Stimulated activated CD8-positive, alpha-beta memory T cell treated with anti-CD3 and anti-CD28 coated beads, Interleukin-12 subunit alpha, Interleukin-12 subunit beta, amount 100 ng/mL, for 1 hour (primary cell): ENCODE measurements around the gene MEOX1.
"Not testable (repeated sequence)": the region's sequence is repeated elsewhere in the genome, so short reads cannot be mapped to it uniquely, and the experiment has no call there.

ENCODE experiments used
- DNase-seq: peaks from one replicate; pipeline ENCODE4 v3.0.0-alpha.2; 2020; ENCODE audit warnings: low read depth

Gene MEOX1

DNA sequence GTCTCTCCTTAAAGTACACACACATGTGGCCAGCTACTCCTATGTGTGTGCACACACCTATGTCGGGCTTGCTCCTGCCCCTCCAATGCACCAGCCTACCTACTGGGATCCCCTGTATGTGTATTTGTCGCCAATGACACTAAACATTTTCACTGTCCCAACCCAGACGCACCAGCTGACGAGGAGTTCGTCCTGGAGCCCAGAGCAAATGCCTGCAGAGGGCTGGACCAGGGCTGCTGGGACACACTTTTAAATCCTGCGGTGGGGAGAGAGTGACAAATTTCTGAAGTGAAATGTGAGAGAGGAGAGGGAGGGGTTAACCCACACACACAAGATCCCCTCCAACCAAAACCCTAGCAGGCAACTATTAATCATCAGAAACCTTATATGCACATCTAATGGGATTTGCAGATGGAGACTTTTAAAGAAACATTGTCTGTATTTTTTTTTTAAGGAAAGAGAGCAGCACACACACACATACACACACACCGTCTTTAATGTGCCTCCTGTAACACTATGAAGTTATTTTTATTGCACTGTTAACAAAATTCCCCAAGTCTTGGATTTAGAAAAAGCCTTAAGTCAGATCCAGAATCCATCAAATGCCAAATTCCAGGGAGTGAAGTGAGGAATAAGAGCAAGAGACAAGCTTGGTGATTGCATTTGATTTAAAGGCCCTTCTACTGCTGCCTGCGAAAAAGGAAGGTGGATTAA lies at the start of gene MEOX1:
Gene MEOX1, minus strand, starts transcription at position 224 of the 714 bp plus-strand sequence. CDS start 388 bp downstream, outside the sequence.
- no peak for DNase-seq

DNA sequence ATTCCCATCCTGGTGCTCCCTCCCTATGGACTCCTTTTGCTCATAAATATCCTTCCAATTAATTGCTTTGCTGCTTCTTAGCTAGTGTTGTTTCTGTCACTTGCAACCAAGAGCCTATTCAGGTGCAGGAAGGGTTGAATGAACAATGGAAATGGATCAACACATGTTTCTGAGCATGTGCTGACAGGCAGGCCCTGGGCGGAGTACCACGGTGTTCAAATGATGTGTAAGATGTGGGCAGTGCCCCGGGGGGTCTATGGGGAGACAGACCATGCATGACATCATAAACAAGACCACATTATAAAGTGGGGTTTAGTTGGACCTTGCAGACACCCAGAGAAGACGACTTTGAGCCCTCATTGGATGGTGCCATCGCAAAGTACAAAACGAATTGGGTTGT lies 48.4 kb upstream of the MEOX1 start:
- no peak for DNase-seq

- no peak for DNase-seq
Measured at GRCh38 chr17:43709210-43709609, 47.5 kb upstream of the MEOX1 start.

GRCh38 chr17:43707184-43707583 lies 45.5 kb upstream of the MEOX1 start:
- DNase-seq = no peak

DNA sequence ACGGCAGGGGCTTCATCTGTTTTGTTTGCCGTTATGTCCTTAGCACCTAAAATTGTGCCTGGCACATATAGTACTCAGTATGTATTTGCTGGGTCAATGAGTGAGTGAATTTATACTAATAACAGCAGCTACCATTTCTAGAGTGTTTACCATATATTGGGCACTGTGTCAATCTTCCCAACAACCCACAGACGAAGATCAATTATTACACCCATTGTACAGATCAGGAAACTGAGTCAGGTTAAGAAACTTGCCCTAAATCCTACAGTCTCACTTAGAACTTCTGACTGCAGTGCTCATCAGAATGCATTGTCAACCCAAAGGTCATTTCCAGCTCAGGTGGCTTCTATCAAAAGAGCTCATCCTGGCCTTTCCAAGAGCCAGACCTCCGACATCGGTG lies 44.5 kb upstream of the MEOX1 start:
- no peak for DNase-seq

DNA sequence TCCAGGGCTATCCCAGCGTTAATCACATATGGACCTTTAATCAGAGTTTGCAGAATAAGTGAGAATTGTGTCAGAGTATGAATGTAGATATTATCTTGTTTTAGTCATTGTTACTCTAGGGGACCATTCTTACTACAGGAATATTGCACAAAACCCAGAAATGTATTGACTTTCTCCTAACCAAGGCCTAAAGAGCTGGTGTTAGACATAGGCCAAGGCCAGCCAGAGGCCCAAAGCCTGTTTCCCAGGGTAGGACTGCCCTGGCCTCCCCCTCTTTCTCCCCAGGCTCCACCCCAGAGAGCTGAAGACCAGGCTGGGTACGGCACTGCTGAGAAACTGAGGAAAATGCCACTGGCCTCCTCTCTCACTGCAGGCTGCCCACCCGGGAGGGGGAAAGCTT lies 41.9 kb upstream of the MEOX1 start:
- DNase-seq = no peak

DNA sequence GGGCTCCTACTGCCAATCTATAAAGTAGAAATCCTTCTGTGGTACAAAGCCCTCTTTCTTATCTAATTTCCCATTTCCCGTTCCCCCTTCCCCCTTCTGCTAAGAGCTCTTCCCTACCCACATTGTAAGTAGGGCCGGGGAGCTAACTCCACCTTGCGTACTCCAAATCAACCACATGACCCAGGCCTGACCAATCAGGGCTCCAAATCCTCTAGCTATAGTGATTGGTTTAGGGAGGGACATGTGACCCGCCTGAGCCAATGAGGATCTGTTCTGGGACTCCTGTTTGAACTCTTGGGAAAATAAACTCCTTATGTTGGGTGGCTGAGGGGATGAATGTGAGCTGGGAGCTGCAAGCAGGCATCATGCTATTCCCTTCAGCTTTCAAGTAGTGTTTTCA lies 40.9 kb upstream of the MEOX1 start:
- no peak for DNase-seq

- peak; percentile 27 for DNase-seq
Measured at GRCh38 chr17:43701318-43701743, 39.6 kb upstream of the MEOX1 start.

DNA sequence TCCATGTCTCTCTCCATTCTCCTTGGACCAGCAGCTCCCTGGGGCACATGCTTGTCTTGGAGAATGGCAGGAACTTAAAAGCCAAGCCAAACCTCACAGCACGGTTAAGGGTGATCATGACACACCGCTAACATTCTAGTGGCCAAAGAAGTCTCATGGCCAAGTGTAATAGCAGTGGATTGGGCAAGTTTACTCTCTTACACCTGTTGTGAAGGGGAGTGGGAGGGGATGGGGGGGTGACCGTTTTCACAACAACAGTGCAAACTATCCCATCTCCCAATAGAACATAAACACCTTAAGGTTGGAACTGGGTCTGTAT lies 37.7 kb upstream of the MEOX1 start:
- no peak for DNase-seq

DNA sequence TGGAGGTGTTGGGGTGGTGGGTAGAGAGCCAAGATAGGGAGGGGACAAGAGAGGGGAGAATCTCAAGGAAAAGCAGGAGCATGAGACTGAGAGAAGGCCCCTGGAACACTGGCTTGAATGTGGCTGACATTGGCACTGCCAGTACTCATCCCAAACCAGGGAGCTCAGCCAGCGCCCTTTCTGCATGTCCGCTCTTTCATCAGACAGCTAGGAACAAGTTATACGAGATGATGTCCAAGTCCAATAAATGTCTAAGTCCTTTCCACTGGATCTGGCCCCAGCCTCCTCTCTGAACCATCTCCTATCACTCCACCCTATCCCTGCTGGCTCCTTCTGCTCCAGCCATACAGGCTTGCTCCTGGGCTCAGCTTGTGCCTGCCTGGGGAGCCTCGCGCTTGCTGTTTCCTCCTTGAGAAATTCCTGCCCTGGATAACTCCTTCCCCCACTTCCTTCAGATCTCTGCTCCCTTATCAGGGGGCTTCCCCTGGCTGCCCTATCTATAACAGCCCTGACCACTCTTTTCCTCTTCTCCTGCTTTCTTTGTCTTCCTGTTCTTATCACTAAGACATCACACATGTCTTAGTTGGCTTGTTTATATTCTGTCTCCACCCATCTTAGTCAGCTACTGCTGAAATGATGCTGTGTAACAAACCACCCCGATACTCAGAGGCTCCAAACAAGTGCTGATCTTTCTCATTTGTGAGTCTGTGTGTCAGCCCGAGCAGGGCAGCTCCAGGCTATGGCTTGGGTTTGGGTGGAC lies 37.1 kb upstream of the MEOX1 start:
- DNase-seq = no peak

DNA sequence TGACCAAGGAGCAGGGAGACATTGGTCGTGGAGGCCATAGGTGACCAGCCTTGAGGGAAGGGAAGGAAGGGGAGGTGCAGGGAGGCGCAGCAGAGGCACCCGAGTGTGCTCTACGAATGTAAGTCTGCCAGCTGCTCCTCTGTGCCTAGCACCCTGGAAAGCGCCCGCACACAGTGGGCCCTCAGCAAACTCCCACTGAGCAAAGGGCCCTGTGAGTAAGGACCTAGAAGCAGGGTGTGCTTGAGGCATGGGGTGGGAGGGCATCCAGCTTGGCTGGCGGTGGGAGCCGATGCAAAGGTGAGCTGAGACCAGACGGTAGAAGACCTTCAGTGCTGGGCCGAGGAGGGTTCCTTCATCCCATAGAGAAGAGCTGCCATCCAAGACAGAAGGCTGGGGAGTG lies 36.2 kb upstream of the MEOX1 start:
- DNase-seq = no peak

GRCh38 chr17:43696891-43697290 lies 35.2 kb upstream of the MEOX1 start:
- no peak for DNase-seq

- no peak for DNase-seq
Measured at GRCh38 chr17:43695970-43696865, 34.5 kb upstream of the MEOX1 start.

DNA sequence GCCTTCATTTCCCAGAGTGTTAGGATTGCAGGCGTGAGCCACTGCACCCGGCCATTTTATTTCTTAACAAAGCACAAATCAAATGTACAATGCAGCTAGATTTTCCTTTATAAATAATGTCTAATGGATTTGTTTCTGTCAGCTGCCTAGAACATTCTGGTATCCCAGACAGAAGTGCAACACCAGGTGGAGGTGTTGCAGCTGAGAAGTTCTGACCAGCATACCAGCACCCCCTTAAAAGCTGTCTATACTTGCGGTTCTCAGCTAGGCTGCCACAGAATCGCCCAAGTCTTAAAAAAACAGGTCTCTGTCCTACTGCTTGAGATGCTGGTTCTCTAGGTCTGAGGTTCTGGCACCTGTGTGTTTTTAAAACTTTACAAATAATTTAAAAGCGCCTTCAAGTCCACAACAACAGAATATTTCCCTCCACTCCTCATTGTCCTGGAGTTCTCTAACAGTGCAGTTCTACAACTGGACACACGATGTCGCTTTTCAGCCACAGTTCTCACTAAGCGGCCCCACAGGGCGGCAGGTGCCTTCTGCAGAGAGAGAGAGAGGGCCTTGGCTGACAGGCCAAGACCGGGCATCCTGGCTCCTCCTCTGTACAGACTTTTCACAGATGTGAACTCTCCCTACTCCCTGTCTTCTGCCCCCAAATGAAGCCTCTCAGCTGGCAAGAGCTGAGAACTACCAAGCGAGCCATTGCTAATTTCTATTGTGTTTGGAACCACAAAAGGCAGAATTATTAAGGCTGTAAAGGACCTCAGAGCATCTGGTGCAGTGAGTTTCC lies 32.6 kb upstream of the MEOX1 start:
- peak; percentile 62 for DNase-seq

- no peak for DNase-seq
Measured at GRCh38 chr17:43691317-43691693, 29.6 kb upstream of the MEOX1 start.

DNA sequence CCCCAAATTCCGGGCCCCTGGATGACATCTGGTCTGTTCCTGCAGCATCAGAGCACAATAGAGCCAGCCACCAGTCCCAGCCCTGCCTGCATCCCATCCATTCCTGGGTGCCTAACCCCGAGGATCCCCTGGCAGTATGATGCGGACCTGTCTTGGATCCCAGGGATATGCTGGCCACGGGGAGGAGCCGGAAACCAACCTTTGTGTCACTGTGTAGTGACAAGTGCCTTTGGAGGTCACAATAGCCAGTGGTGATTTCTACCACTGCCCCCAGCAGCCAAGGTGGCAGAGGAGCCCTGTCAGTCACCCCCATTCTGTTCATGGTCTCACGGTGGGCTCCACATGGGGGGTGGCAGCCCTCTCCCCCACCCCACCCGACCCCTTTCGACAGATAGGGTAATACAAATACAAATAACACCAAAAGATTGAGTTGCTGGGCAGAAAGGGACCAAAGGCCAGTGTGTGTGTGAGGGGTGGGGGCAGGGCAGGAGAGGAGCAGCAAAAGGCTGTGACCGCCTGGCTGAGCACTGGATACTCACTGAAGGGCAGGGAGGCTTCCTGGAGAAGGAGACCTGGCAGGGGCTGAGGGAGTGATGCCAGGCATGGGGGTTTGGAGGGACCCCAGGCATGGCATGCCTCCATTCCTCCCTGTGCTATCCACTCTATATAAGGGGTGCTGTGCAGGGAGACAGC lies 29.0 kb upstream of the MEOX1 start:
- DNase-seq = no peak

- no peak for DNase-seq
Measured at GRCh38 chr17:43689814-43690213, 28.1 kb upstream of the MEOX1 start.

DNA sequence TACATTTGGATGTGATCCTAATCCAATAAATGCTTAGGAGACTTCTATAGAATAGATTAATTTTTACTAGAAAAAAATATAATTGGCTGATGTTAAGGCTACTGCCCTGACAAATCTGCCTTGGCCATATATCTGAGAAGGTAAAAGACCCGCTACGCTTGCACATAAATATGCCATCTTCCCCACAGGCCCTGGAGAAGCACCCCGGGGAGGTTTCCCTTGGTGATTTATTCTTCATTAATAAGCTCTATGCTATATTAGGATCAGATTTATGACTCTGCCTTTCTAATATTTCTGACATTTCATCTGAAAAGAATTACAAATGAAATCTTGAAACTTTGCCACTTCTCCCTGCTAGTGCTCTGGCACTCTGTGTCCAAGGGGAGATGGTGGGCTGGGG lies 27.4 kb upstream of the MEOX1 start:
- no peak for DNase-seq

DNA sequence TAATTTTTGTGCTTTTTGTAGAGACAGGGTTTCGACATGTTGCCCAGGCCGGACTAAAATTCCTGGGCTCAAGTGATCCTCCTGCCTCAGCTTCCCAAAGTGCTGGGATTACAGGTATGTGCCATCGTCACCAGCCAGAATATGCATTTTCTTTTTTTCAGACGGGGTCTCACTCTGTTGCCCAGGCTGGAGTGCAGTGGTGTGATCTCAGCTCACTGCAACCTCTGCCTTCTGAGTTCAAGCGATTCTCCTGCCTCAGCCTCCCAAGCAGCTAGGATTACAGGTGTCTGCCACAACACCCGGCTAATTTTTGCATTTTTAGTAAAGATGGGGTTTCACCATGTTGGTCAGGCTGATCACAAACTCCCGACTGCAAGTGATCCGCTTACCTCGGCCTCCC lies 25.2 kb upstream of the MEOX1 start:
- not testable (repeated sequence) for DNase-seq

DNA sequence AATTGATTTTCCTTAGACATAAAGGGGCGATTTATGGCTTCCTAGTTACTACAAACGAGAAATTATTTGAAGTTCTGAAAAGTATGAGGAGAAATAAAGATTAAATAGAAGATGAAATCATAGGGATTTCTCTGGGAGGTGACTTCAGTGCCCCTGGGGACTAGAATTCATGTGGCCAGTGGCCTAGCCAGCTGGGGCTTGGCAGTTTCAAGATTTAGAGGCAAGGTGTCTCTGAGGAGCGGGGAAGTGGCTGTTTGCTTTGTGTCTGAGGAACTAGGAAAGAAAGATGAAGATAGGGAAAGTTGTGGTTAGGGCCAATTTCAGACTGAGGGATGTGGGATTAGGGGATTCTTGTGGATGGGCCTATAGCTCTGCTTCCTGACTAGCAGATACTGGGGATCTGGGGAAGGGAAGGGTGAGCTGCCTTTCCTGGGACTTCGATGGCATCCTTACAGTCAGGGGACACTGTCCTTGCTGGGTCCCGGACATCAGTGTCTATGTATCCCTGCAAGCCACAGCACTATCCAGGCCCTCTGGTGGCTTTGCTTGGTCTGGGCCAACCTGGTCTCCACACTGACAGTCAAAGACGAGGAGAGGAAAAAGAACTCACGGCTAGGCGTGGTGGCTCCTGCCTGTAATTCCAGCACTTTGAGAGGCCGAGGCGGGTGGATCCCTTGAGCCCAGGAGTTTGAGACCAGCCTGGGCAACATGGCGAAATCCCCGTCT lies 22.4 kb upstream of the MEOX1 start:
- no peak for DNase-seq

GRCh38 chr17:43680461-43680860 lies 18.7 kb upstream of the MEOX1 start:
- DNase-seq = no peak
